Measurements from ENCODE around the gene CFAP251. TPM values are rescaled to one million over a fixed set of nuclear protein-coding genes. Genes with fewer than 3 reads are reported as not detected.

The CFAP251 gene
- polyA plus RNA-seq, 3 donors: 0.08 to 0.17 TPM; not detected in 1

DNA sequence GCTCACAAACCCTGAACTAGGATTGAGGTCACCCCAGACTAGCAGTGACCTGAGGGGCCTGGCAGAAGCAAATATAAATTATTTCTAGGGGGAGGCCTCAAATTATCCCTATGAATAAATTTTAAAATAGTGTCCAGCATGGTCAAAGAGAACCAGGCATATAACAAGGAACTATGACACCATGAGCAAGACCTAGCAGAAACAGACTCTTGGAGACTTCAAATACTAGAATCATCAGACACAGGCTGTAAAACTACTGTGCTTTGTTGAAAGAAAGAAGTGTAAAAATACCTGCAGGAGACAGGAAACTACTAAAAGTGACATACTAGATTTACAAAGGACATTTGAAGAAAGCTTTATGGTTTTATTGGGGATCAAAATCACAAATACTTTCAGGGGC, 100.1 kb downstream of the CFAP251 start:
- Mint-ChIP-seq H3K36me3 (peaks cover 6% of the 10 kb centered on the region in 2 donors), H3K4me3 (no peak overlapping the region), H3K9me3 (peaks cover 12 to 36% (median 27%) of the 10 kb centered on the region in 7 donors), H3K27ac (no peak overlapping the region), H3K4me1 (peaks cover 24% of the 10 kb centered on the region), H3K27me3 (ENCODE audit: low read depth in 3 of 3) (peaks cover 28 to 39% (median 32%) of the 10 kb centered on the region in 3 donors)
- H3K79me2 ChIP-seq (ENCODE audit: insufficient read depth, low read length): peaks cover 5% of the 10 kb centered on the region
- no peak for DNase-seq
- no peak overlapping the region for H2AFZ ChIP-seq (ENCODE audit: insufficient read depth, low read depth, low read length, poor library complexity, severe bottlenecking)
- H3K4me2 ChIP-seq (replicated peaks; ENCODE audit: extremely low read depth, low read length, poor library complexity, severe bottlenecking): no peak overlapping the region
- intact Hi-C loops (cut with micrococcal nuclease): no loop called here
- peaks cover 21 to 22% of the 10 kb centered on the region in 2 donors for H3K4me1 ChIP-seq (ENCODE audit: control insufficient read depth in 1 of 2, insufficient read depth in 2 of 2, low read length in 2 of 2)
- H3K9me3 ChIP-seq (replicated peaks in 1 of 2; ENCODE audit: control insufficient read depth in 1 of 2, insufficient read depth in 1 of 2, low read length in 2 of 2): peaks cover 11 to 13% of the 10 kb centered on the region in 2 donors
- H4K20me1 ChIP-seq (ENCODE audit: insufficient read depth, low read length): no peaks in the 10 kb centered on the region
- H3K9ac ChIP-seq (ENCODE audit: insufficient read depth, low read length, poor library complexity, severe bottlenecking): no peak overlapping the region
- no peak overlapping the region for H3K27ac ChIP-seq (ENCODE audit: low read depth in 1 of 2, low read length in 2 of 2)
- no peaks in the 10 kb centered on the region for H3K36me3 ChIP-seq (replicated peaks in 1 of 2; ENCODE audit: control insufficient read depth in 1 of 2, insufficient read depth in 2 of 2, low read length in 2 of 2)
- H3K4me3 ChIP-seq (replicated peaks in 1 of 3; ENCODE audit: low read depth in 2 of 3, low read length in 3 of 3): no peak overlapping the region
- H3K27me3 ChIP-seq (ENCODE audit: control insufficient read depth in 2 of 2, insufficient read depth in 2 of 2, low read length in 2 of 2): peaks cover 2 to 18% of the 10 kb centered on the region in 2 donors
- TF ChIP-seq, protein P1, sequence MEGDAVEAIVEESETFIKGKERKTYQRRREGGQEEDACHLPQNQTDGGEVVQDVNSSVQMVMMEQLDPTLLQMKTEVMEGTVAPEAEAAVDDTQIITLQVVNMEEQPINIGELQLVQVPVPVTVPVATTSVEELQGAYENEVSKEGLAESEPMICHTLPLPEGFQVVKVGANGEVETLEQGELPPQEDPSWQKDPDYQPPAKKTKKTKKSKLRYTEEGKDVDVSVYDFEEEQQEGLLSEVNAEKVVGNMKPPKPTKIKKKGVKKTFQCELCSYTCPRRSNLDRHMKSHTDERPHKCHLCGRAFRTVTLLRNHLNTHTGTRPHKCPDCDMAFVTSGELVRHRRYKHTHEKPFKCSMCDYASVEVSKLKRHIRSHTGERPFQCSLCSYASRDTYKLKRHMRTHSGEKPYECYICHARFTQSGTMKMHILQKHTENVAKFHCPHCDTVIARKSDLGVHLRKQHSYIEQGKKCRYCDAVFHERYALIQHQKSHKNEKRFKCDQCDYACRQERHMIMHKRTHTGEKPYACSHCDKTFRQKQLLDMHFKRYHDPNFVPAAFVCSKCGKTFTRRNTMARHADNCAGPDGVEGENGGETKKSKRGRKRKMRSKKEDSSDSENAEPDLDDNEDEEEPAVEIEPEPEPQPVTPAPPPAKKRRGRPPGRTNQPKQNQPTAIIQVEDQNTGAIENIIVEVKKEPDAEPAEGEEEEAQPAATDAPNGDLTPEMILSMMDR (IDR thresholded peaks at IDR 0.05): no peak

GRCh38 chr12:122018937-122019336, 100.5 kb downstream of the CFAP251 start:
- DNase-seq: no peak
- no peak overlapping the region for H3K4me3 ChIP-seq (replicated peaks in 1 of 3; ENCODE audit: low read depth in 2 of 3, low read length in 3 of 3)
- 100% methylated on average over 1 of the region's 4 CpGs for WGBS (ENCODE audit: insufficient coverage)
- H3K9me3 Mint-ChIP-seq: peaks cover 12 to 37% (median 27%) of the 10 kb centered on the region in 7 donors
- TF ChIP-seq, protein P1 (IDR thresholded peaks at IDR 0.05): no peak
- no peaks in the 10 kb centered on the region for H3K36me3 ChIP-seq (replicated peaks in 1 of 2; ENCODE audit: control insufficient read depth in 1 of 2, insufficient read depth in 2 of 2, low read length in 2 of 2)
- H3K27me3 Mint-ChIP-seq (ENCODE audit: low read depth in 3 of 3): peaks cover 31 to 44% (median 36%) of the 10 kb centered on the region in 3 donors
- H3K4me3 Mint-ChIP-seq: no peak overlapping the region
- peaks cover 21 to 22% of the 10 kb centered on the region in 2 donors for H3K4me1 ChIP-seq (ENCODE audit: control insufficient read depth in 1 of 2, insufficient read depth in 2 of 2, low read length in 2 of 2)
- H3K9ac ChIP-seq (ENCODE audit: insufficient read depth, low read length, poor library complexity, severe bottlenecking): no peak overlapping the region
- no peaks in the 10 kb centered on the region for H4K20me1 ChIP-seq (ENCODE audit: insufficient read depth, low read length)
- H3K27me3 ChIP-seq (ENCODE audit: control insufficient read depth in 2 of 2, insufficient read depth in 2 of 2, low read length in 2 of 2): peaks cover 2 to 22% of the 10 kb centered on the region in 2 donors
- H3K79me2 ChIP-seq (ENCODE audit: insufficient read depth, low read length): peaks cover 8% of the 10 kb centered on the region
- no peak overlapping the region for H3K27ac ChIP-seq (ENCODE audit: low read depth in 1 of 2, low read length in 2 of 2)
- no peak overlapping the region for H3K4me2 ChIP-seq (replicated peaks; ENCODE audit: extremely low read depth, low read length, poor library complexity, severe bottlenecking)
- intact Hi-C loops (cut with micrococcal nuclease): no loop called here
- peaks cover 21% of the 10 kb centered on the region for H3K4me1 Mint-ChIP-seq
- peaks cover 6% of the 10 kb centered on the region in 2 donors for H3K36me3 Mint-ChIP-seq
- H2AFZ ChIP-seq (ENCODE audit: insufficient read depth, low read depth, low read length, poor library complexity, severe bottlenecking): no peak overlapping the region
- peaks cover 11 to 13% of the 10 kb centered on the region in 2 donors for H3K9me3 ChIP-seq (replicated peaks in 1 of 2; ENCODE audit: control insufficient read depth in 1 of 2, insufficient read depth in 1 of 2, low read length in 2 of 2)
- H3K27ac Mint-ChIP-seq: no peak overlapping the region

Data from CD14-positive monocyte (primary cell).